Glomerular endothelial cell (primary cell): ENCODE measurements around the gene ADRA2B. TPM values are rescaled to one million over a fixed set of nuclear protein-coding genes. Genes with fewer than 3 reads are reported as not detected.
"Not testable (repeated sequence)": the region's sequence is repeated elsewhere in the genome, so short reads cannot be mapped to it uniquely, and the experiment has no call there.

Experiments
- DNase-seq: peaks from one replicate; pipeline ENCODE4 v3.0.0-alpha.2; 2011; ENCODE audit warnings: low read depth, low spot score; ENCODE audit errors: extremely low read depth
- total RNA-seq: library from RNA; depleted of rRNA; stranded (reverse); fragments of >200 nt; gene quantifications from 2 replicates; pipeline ENCODE4 v1.2.3, GENCODE V29; 2015

Gene ADRA2B
- total RNA-seq, 1 donor from 2014 or later: not detected

GRCh38 chr2:96150791-96151594, 34.6 kb upstream of the ADRA2B start:
- DNase-seq: no peak

- DNase-seq: no peak
These were observed 33.8 kb upstream of the ADRA2B start for GRCh38 chr2:96150007-96150640.

DNA sequence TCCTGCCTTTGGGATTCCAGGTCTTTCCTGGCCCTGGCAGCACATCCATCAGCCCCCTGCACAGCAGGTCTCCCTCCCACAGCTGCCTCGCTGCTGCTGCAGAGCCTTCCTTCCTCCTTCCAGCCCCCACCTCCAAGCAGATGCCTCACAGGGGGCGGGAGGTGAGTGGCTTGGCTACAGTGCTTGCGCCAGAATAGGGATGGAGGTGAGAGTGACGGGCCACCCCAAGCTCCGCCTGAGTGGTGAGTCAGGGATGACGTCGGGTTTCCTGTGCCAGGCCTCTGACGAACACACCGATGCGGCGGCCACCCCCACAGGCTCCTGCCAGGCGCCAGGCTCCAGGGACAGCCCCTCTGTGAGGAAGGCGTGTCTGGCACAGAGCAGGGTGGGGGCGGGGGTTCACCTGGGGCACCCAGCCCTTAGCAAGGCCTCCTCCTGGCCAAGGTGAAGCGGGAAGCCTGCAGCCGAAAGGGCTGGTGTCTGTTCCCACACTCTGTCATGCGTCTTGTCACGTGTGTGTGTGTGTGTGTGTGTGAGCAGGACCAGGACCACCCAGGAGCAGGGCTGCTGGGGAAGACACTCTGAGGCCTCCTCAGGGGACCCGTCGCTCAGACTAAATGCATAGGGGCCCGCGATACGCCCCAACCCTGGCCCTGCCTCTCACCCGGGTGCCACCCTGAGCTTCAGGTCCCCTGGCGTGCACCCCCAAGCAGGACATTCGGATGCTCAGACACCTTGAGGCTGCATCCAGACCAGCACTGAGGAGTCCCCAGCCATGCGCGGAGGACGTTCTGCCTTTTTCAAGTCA, 32.2 kb upstream of the ADRA2B start:
- DNase-seq: peak; percentile 37

- DNase-seq: no peak
These were observed 31.3 kb upstream of the ADRA2B start for GRCh38 chr2:96147593-96148201.

DNA sequence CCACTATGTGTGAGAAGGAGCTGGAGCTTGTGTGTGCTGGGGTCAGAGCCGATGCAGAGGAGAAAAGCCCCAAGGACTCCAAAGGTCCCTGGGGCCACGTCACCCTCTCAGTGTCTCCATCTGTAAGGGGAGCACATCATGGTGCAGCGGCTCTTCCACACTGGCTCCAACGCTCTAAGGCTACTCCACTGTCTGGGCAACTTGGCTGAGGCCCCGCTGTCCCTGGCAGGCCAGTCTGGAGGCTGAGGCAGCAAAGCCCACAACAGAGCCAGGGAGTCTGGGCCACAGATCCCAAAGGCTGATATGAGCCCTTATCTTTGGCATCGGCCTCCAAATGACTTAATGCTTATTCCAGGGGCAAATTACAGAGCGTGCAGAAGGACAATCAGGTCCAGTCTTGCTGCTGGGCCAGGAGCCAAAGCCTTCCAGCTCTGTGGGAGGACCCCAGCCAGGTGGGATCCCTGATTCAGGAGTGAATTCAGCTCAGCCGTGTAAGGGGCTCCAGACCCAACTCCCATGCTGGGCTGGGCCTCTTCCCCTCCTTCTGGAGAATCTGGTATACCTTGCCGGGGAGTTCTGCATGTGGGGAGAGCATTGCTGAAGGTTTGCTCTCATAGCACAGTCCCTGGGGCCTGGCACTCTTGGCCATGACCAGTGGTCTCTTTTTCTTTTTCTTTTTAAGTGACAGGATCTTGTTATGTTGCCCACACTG, 30.7 kb upstream of the ADRA2B start:
- DNase-seq: no peak

DNA sequence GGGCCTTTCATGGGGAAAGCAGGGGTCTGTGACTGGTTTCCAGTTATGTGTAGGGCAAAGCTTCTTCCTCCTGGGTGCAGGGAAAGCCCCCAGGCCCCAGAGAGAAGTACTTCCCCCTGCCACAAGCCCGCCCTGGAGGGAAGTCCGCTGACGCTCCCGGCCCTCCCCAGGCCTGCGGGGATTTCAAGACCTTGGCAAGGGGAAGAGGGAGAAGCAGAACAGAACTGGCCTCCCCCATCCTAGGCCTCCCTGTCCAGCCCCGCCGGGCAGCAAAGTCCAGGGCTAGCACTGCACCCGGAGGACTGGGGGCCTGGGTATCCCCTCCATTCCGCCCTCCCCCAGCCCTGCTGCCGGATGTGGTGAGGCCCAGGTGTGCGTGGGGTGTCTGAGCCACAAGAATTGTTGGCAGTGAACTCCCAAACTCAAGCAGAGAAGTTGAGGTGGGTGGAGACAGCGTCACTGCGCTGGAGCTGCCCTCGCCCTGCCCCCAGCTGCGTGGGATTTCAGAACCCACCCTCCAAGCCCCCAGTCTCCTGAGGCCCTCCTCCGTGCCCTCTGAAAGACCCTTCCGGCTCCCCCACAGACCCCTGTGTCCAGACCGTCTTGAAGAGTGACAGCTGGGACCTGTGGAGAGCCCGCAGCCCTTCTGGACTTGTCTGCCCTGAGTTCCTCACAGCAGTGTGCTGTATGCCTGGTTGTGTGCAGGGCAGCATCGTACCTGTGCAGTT, 29.9 kb upstream of the ADRA2B start:
- DNase-seq: no peak

GRCh38 chr2:96145848-96146152, 29.4 kb upstream of the ADRA2B start:
- DNase-seq: no peak

DNA sequence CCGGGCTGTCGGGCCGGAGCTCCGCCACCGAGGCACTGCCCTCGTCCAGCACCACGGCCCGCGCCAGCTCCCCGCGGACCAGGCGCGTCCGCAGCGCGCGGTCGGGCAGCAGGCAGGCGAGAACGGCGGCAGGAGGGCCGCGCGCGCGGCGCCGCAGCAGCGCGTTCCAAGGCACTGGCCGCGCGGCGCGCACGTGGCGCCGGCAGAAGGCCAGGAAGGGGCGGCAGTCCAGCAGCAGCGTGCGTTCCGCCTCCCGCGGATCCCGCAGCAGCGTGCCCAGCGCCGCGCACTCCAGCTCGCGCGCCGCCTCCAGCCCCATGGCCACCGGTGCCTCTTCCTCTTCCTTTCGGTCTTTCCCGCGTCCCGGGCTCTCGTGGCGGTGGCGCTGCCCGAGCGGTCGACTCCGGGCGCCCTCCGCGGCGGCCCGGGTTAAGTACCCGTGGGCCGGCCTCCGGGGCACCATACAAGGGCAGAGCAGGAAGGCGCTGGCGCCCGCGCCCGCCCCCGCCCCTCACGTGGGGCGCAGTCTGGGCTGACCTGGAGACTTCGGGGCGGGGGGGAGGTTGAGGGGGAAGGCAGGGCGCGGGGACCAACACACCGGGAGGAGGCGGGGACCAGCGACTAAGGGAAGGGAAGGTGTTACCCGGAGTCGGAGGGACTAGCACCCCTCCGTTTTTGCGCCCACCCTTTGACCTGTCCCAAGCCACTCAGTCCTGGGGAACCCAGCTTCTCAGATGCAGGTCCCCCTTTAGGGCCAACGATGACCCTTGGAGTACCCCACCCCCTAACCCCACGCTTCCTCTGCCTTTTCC, 28.9 kb upstream of the ADRA2B start, which contains the start of gene DUSP2:
DUSP2 (minus strand) TSS at position 405 of the 812 bp plus-strand sequence; CDS start at position 319, 86 bp downstream.
- no peak for DNase-seq

DNA sequence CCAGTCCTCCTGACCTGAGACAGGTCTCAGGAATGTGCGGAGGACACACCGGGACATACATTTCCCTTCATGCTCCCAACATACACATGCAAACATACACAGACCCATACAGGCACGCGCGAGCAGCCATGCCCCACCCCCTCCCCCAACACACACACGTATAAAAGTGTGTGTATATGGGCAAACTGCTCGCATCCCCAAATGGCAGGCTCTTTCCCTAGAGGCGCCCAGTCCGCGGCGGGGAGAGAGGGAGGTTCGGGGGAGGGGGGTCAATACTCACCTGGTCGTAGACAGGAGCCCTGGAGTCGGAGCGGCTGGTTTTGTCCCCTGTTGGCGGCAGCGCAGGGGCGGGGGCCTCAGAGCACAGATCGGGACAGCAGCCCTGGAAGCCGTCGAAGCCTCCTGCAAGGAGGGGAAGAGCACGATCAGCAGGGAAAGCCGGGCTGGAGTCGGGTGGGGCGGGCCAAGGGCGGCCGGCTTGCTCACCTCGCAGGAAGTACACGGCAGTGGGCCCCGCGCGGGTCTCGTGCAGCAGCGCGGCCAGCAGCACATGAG, 28.2 kb upstream of the ADRA2B start:
- no peak for DNase-seq

GRCh38 chr2:96143848-96144480, 27.6 kb upstream of the ADRA2B start:
- DNase-seq: no peak

GRCh38 chr2:96143231-96143847, 27.0 kb upstream of the ADRA2B start:
- no peak for DNase-seq

- DNase-seq: no peak
These were observed 26.1 kb upstream of the ADRA2B start for GRCh38 chr2:96142217-96143113.

- DNase-seq: not testable (repeated sequence)
These were observed 25.2 kb upstream of the ADRA2B start for GRCh38 chr2:96141624-96141967.

- no peak for DNase-seq
These were observed 24.7 kb upstream of the ADRA2B start for GRCh38 chr2:96140941-96141623.

- DNase-seq: no peak
These were observed 22.9 kb upstream of the ADRA2B start for GRCh38 chr2:96139181-96139758.
